Inferior parietal cortex (tissue), 1 donor: ENCODE data around the gene RNF103.
"Not testable (repeated sequence)": the region's sequence is repeated elsewhere in the genome, so short reads cannot be mapped to it uniquely, and the experiment has no call there.

Source experiments
- DNase-seq: peaks from one replicate; pipeline ENCODE4 v3.0.0-alpha.2; 2016; ENCODE audit errors: extremely low spot score

RNF103 gene

GRCh38 chr2:86623494-86624266, at the start of gene RNF103:
RNF103 (minus strand) TSS chr2:86623865; CDS start chr2:86622886, 979 bp downstream.
- DNase-seq, result peak; percentile 87

- no peak for DNase-seq
These were observed 49.3 kb upstream of the RNF103 start for GRCh38 chr2:86673011-86673410.

- DNase-seq, result no peak
These were observed 48.4 kb upstream of the RNF103 start for GRCh38 chr2:86672027-86672545.

GRCh38 chr2:86671337-86671981, 47.8 kb upstream of the RNF103 start:
- DNase-seq, result no peak

- not testable (repeated sequence) for DNase-seq
These were observed 45.7 kb upstream of the RNF103 start for GRCh38 chr2:86669323-86669722.

GRCh38 chr2:86661333-86661732, 37.7 kb upstream of the RNF103 start:
- DNase-seq, result no peak

GRCh38 chr2:86650188-86650587, 26.5 kb upstream of the RNF103 start:
- DNase-seq, result no peak

- DNase-seq, result no peak
These were observed 25.7 kb upstream of the RNF103 start for GRCh38 chr2:86649119-86649947.

- no peak for DNase-seq
These were observed 25.0 kb upstream of the RNF103 start for GRCh38 chr2:86648681-86649080.

GRCh38 chr2:86646865-86647264, 23.2 kb upstream of the RNF103 start:
- no peak for DNase-seq

- DNase-seq, result no peak
These were observed 22.7 kb upstream of the RNF103 start for GRCh38 chr2:86646329-86646728.

- DNase-seq, result no peak
These were observed 22.1 kb upstream of the RNF103 start for GRCh38 chr2:86645752-86646151.

- DNase-seq, result no peak
These were observed 15.0 kb upstream of the RNF103 start for GRCh38 chr2:86638712-86639111.

GRCh38 chr2:86636842-86637241, 13.2 kb upstream of the RNF103 start:
- no peak for DNase-seq

- no peak for DNase-seq
These were observed 10.7 kb upstream of the RNF103 start for GRCh38 chr2:86634352-86634751.

- DNase-seq, result no peak
These were observed 9.5 kb upstream of the RNF103 start for GRCh38 chr2:86633155-86633651.

GRCh38 chr2:86632672-86633071, 9.0 kb upstream of the RNF103 start:
- no peak for DNase-seq

GRCh38 chr2:86631846-86632485, 8.3 kb upstream of the RNF103 start:
- no peak for DNase-seq

GRCh38 chr2:86628091-86628522, 4.4 kb upstream of the RNF103 start:
- DNase-seq, result no peak

GRCh38 chr2:86627550-86627949, 3.9 kb upstream of the RNF103 start:
- DNase-seq, result no peak

GRCh38 chr2:86625096-86625495, 1.4 kb upstream of the RNF103 start:
- DNase-seq, result no peak

GRCh38 chr2:86624267-86624547, 542 bp upstream of the RNF103 start:
- no peak for DNase-seq
